Activated CD8-positive, alpha-beta T cell treated with anti-CD3 and anti-CD28 coated beads for 36 hours (primary cell): Measurements from ENCODE around the gene NSD2. TPM values are rescaled to one million over a fixed set of nuclear protein-coding genes. Genes with fewer than 3 reads are reported as not detected.

Source experiments
- ATAC-seq: fragments of 200-7000 bp; cut with Tn5 transposase; one replicate; pipeline ENCODE4 v1.10.0; 2021; ENCODE audit warnings: mild to moderate bottlenecking, moderate library complexity
- CTCF ChIA-PET: fragments of 350-600 bp; sonication (Branson Sonifier 250); formaldehyde crosslinking; loops from one replicate; lab custom pipeline; 2021; ENCODE audit warnings: antibody characterized with exemption; lab: Charles Lee
- POLR2A ChIA-PET: fragments of 350-600 bp; sonication (Branson Sonifier 250); formaldehyde crosslinking; loops from one replicate; lab custom pipeline; 2021; ENCODE audit warnings: antibody characterized with exemption; lab: Charles Lee
- DNase-seq: peaks from one replicate; pipeline ENCODE4 v3.0.0-alpha.2; 2020
- H3K27ac Mint-ChIP-seq: one replicate; pipeline ENCODE4 v1.8.0; 2021; ENCODE audit warnings: mild to moderate bottlenecking, mixed read lengths
- H3K27me3 Mint-ChIP-seq: one replicate; pipeline ENCODE4 v1.8.0; 2021; ENCODE audit warnings: mixed read lengths
- H3K36me3 Mint-ChIP-seq: one replicate; pipeline ENCODE4 v1.8.0; 2021; ENCODE audit warnings: low read depth, mixed read lengths
- H3K4me1 Mint-ChIP-seq: one replicate; pipeline ENCODE4 v1.8.0; 2021; ENCODE audit warnings: low read depth, mixed read lengths
- H3K4me3 Mint-ChIP-seq: one replicate; pipeline ENCODE4 v1.8.0; 2021; ENCODE audit warnings: mild to moderate bottlenecking, moderate library complexity, mixed read lengths
- H3K9me3 Mint-ChIP-seq: one replicate; pipeline ENCODE4 v1.8.0; 2021; ENCODE audit warnings: mixed read lengths
- intact Hi-C: fragments of 100-400 bp; cut with micrococcal nuclease; formaldehyde crosslinking; loops from one replicate; pipeline ENCODE4 v1.10.0; 2022
- total RNA-seq, 2 experiments: library from RNA; stranded (reverse); gene quantifications; one replicate each; pipeline ENCODE4 v1.2.3, GENCODE V29; 2021
- TF ChIP-seq, protein P1 (sequence below): fragments of 200-600 bp; IDR thresholded peaks from one replicate; pipeline ENCODE4 v1.8.0; 2022; ENCODE audit warnings: antibody characterized with exemption, mild to moderate bottlenecking

The NSD2 gene
- total RNA-seq, 2 experiments from 2014 or later = 219 TPM

DNA sequence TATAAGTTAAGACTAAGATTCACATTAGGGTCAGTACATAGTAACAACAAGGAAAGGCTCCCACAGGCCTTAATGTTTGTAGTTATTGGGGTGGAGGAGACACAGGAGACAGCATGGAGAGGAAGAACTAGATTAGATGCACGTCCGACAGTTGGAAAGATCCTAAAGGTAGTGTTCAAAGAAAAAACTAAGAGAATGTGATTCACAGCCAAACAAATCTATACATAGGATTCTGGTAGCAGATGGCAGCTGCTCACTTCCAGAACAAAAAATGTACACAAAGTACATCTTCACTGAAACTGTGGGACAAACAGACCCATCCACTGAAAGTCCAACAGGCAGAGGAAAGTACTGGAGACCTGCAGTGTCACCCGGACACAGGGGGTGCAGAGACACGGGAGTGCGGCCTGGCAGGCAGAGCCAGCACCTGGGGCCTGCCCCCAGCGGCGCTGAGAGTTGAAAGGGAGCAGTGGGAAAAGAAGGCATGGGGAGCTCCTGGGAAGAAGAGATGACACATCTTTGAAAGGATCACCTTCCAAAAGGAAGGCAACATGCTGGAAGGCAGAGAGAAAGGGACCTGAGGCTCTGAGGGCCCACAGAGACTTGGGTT lies 97.6 kb downstream of the NSD2 start:
- ChIA-PET POLR2A (no interaction called here), CTCF (no interaction called here)
- no peaks in the 10 kb centered on the region for H3K27me3 Mint-ChIP-seq
- DNase-seq = no peak
- no peak overlapping the region for H3K27ac Mint-ChIP-seq
- peaks cover 3% of the 10 kb centered on the region for H3K9me3 Mint-ChIP-seq
- H3K36me3 Mint-ChIP-seq = peaks cover 62% of the 10 kb centered on the region
- H3K4me1 Mint-ChIP-seq = peaks cover 10% of the 10 kb centered on the region
- intact Hi-C loops = no loop called here
- ATAC-seq = no peak
- no peak overlapping the region for H3K4me3 Mint-ChIP-seq
- TF ChIP-seq, protein P1, sequence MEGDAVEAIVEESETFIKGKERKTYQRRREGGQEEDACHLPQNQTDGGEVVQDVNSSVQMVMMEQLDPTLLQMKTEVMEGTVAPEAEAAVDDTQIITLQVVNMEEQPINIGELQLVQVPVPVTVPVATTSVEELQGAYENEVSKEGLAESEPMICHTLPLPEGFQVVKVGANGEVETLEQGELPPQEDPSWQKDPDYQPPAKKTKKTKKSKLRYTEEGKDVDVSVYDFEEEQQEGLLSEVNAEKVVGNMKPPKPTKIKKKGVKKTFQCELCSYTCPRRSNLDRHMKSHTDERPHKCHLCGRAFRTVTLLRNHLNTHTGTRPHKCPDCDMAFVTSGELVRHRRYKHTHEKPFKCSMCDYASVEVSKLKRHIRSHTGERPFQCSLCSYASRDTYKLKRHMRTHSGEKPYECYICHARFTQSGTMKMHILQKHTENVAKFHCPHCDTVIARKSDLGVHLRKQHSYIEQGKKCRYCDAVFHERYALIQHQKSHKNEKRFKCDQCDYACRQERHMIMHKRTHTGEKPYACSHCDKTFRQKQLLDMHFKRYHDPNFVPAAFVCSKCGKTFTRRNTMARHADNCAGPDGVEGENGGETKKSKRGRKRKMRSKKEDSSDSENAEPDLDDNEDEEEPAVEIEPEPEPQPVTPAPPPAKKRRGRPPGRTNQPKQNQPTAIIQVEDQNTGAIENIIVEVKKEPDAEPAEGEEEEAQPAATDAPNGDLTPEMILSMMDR = no peak

DNA sequence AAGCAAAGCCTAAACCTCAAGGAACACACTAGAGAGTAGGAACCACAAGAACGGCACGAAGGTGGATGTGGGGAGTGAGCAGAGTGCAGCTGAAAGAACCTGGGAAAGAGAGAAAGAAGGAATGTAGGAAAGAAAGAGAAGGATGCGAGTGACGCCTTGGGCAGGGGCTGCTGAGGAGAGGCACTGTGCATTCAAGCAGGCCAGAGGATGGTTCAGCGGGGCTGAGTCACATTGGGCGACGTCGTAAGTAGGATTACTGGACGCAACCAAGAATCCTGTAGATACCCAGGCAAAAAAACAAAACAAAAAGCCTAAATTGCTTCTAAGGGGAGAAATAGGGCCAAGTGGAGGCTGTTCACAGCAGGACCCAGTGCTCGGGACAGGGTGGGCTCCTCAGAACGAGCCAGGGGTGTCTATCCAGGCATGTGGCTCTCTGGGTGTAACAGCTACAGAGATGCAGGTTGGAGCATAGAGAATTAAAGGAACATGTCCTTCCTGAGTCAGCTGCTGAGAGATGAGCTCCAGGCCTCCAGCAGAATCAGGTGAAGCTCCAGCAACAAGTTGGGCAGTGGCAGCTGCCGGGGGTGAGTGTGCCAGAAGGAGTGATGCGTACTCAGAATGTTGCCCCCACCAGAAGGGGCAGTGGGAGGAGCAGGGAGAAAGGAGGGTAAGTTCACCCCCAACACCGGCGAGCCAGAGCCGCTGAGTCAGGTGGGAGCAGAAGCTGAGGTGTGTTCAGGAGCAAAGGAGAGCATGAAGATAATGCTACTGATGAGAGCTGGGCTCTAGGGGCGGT lies 98.9 kb downstream of the NSD2 start:
- ChIA-PET POLR2A (no interaction called here), CTCF (no interaction called here)
- Mint-ChIP-seq H3K4me3 (no peak overlapping the region), H3K9me3 (peaks cover 1% of the 10 kb centered on the region), H3K27me3 (no peaks in the 10 kb centered on the region), H3K27ac (no peak overlapping the region), H3K36me3 (peaks cover 58% of the 10 kb centered on the region), H3K4me1 (peaks cover 8% of the 10 kb centered on the region)
- DNase-seq = no peak
- ATAC-seq = no peak
- TF ChIP-seq, protein P1 = no peak
- intact Hi-C loops = no loop called here

DNA sequence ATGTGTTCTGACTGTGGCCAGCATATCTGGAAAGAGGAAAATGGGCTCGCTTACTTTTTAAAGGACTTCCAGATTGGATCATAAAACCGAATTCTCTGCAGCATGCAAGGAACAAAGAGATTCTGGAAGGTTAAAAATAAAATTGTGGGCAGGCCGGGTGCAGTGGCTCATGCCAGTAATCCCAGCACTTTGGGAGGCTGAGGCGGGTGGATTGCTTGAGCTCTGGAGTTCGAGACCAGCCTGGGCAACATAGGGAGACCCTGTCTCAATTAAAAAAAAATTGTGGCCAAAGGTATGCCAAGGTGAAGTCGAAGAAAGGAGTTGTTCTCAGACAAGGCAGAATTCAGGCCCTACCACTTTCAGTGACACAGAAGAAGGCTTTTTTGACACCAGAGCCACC lies 99.7 kb downstream of the NSD2 start:
- TF ChIP-seq, protein P1 = no peak
- ATAC-seq (no peak), DNase-seq (no peak)
- no peaks in the 10 kb centered on the region for H3K9me3 Mint-ChIP-seq
- no peak overlapping the region for H3K4me3 Mint-ChIP-seq
- no peak overlapping the region for H3K27ac Mint-ChIP-seq
- H3K27me3 Mint-ChIP-seq = no peaks in the 10 kb centered on the region
- peaks cover 3% of the 10 kb centered on the region for H3K4me1 Mint-ChIP-seq
- intact Hi-C loops = no loop called here
- ChIA-PET CTCF (no interaction called here), POLR2A (no interaction called here)
- H3K36me3 Mint-ChIP-seq = peaks cover 57% of the 10 kb centered on the region

DNA sequence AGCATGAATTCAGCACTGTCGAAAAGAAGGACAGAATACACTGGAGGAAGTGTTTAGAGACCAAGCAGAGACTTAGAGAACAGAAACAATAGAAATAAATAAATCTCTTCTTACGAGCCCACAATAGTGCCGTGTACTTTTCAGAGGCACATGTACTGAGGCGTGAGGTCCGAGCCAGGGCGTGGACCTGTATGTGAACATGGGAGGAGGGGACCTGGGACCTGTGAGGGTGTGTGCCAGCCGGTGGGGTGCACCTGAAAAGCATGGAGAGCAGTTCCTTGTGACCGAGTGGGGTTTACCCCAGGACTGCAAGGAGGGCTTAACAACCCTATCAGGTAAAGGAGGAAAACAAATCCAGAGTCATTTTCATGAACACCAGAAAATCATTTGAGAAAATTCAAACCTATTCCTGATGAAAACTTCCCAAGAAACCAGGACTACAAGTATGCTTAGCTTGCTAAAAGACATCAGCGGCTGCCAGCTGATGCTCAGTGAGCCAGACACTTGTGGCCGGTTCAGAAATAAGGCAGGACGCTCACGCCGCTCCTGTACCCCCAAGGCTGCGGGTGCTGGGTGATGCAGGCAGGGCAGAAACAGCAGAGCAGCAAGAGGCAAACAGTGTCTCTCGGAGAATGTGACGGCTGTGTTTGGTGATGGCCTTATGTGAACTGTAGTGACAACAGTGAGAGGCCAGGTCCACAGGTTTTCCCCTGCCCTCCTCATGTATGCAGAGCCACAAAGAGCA lies 100.4 kb downstream of the NSD2 start:
- ATAC-seq (no peak), DNase-seq (no peak)
- ChIA-PET CTCF (no interaction called here), POLR2A (interaction anchor here (0.8 kb wide), 1 partner anchor 261 kb away, joined by 3 read pairs; no protein-coding TSS in a partner anchor)
- H3K9me3 Mint-ChIP-seq = no peaks in the 10 kb centered on the region
- no peak overlapping the region for H3K4me3 Mint-ChIP-seq
- no peaks in the 10 kb centered on the region for H3K27me3 Mint-ChIP-seq
- intact Hi-C loops = no loop called here
- H3K27ac Mint-ChIP-seq = no peak overlapping the region
- H3K4me1 Mint-ChIP-seq = no peaks in the 10 kb centered on the region
- TF ChIP-seq, protein P1 = no peak
- peaks cover 61% of the 10 kb centered on the region for H3K36me3 Mint-ChIP-seq
